GM23338 (cell line): ENCODE data around the gene STON2. TPM values are rescaled to one million over a fixed set of nuclear protein-coding genes. Genes with fewer than 3 reads are reported as not detected.
A peak's percentile ranks its signal among the peaks of the same experiment; 100 is the strongest.

Source experiments
- ATAC-seq: fragments of 200-7000 bp; cut with Tn5 transposase; 3 replicates; pipeline ENCODE4 v1.9.1; 2020
- DNase-seq: peaks from one replicate; pipeline ENCODE4 v3.0.0-alpha.2; 2015; ENCODE audit warnings: low spot score
- H2AFZ ChIP-seq: fragments of 200-600 bp; sonication (generic); 2 replicates; pipeline ENCODE4 v1.8.0; 2016; ENCODE audit warnings: antibody characterized with exemption, mild to moderate bottlenecking, moderate library complexity
- H3F3A ChIP-seq: fragments of 200-600 bp; sonication (generic); replicated peaks from 2 replicates; pipeline ENCODE4 v1.8.0; 2017; ENCODE audit warnings: antibody characterized with exemption, mixed run types, low read depth
- H3K27ac ChIP-seq: fragments of 200-600 bp; sonication (generic); 2 replicates; pipeline ENCODE4 v1.6.1; 2016; ENCODE audit warnings: low read depth
- H3K27me3 ChIP-seq: fragments of 200-600 bp; sonication (generic); 2 replicates; pipeline ENCODE4 v1.8.0; 2016; ENCODE audit warnings: mild to moderate bottlenecking, mixed run types, moderate library complexity; ENCODE audit not compliant: insufficient read depth
- H3K36me3 ChIP-seq: fragments of 200-600 bp; sonication (generic); 2 replicates; pipeline ENCODE4 v1.8.0; 2016; ENCODE audit warnings: mild to moderate bottlenecking; ENCODE audit not compliant: insufficient read depth
- H3K4me1 ChIP-seq: fragments of 200-600 bp; sonication (generic); 2 replicates; pipeline ENCODE4 v1.8.0; 2016; ENCODE audit warnings: mild to moderate bottlenecking, moderate library complexity; ENCODE audit not compliant: insufficient read depth
- H3K4me2 ChIP-seq: fragments of 200-600 bp; sonication (generic); 2 replicates; pipeline ENCODE4 v1.7.1; 2017; ENCODE audit warnings: mixed run types
- H3K4me3 ChIP-seq: fragments of 200-600 bp; sonication (generic); 2 replicates; pipeline ENCODE4 v1.6.1; 2016; ENCODE audit warnings: mixed run types
- H3K79me2 ChIP-seq: fragments of 200-600 bp; sonication (generic); replicated peaks from 2 replicates; pipeline ENCODE4 v1.8.0; 2017; ENCODE audit warnings: mild to moderate bottlenecking; ENCODE audit not compliant: insufficient read depth
- H3K9me2 ChIP-seq: fragments of 200-600 bp; sonication (generic); 2 replicates; pipeline ENCODE4 v1.8.0; 2017; ENCODE audit not compliant: insufficient read depth
- H4K20me1 ChIP-seq: fragments of 200-600 bp; sonication (generic); replicated peaks from 2 replicates; pipeline ENCODE4 v1.8.0; 2017; ENCODE audit warnings: mild to moderate bottlenecking; ENCODE audit not compliant: insufficient read depth
- H3K27ac Mint-ChIP-seq: 2 replicates; pipeline ENCODE4 v1.8.0; 2020; ENCODE audit warnings: inconsistent platforms, mild to moderate bottlenecking, moderate library complexity, mixed read lengths
- H3K27me3 Mint-ChIP-seq: 3 replicates; pipeline ENCODE4 v1.8.0; 2022; ENCODE audit warnings: low read depth, mild to moderate bottlenecking, moderate library complexity, mixed read lengths, inconsistent platforms; ENCODE audit not compliant: insufficient read depth, poor library complexity
- H3K36me3 Mint-ChIP-seq: 3 replicates; pipeline ENCODE4 v1.8.0; 2021; ENCODE audit warnings: low read depth, mild to moderate bottlenecking, inconsistent platforms, moderate library complexity, mixed read lengths
- H3K4me1 Mint-ChIP-seq: 3 replicates; pipeline ENCODE4 v1.8.0; 2020; ENCODE audit warnings: mild to moderate bottlenecking, inconsistent platforms, mixed read lengths
- H3K4me3 Mint-ChIP-seq: 3 replicates; pipeline ENCODE4 v1.8.0; 2021; ENCODE audit warnings: moderate library complexity, mild to moderate bottlenecking, inconsistent platforms, mixed read lengths
- H3K9me3 Mint-ChIP-seq: 3 replicates; pipeline ENCODE4 v1.8.0; 2020; ENCODE audit warnings: moderate library complexity, mild to moderate bottlenecking, inconsistent platforms, mixed read lengths
- CREB1 ChIP-seq: fragments of 250-450 bp; sonication (Bioruptor Pico); IDR thresholded peaks from 2 replicates; pipeline ENCODE4 v1.5.0; 2020; ENCODE audit warnings: low read depth, mild to moderate bottlenecking, moderate library complexity
- CTCF ChIP-seq, 2 experiments: fragments of 200-600 bp in 1 of 2; sonication (generic) in 1 of 2; conservative IDR thresholded peaks; 2 replicates each; pipeline versions ENCODE4 v1.5.1 to v1.6.1; 2016 to 2017; ENCODE audit warnings: antibody characterized with exemption in 2 of 2, low read depth in 2 of 2, mild to moderate bottlenecking in 2 of 2, moderate library complexity in 1 of 2
- EZH2 ChIP-seq: fragments of 200-600 bp; sonication (generic); IDR thresholded peaks from one replicate; pipeline ENCODE4 v1.8.0; 2017; ENCODE audit warnings: antibody characterized with exemption, mild to moderate bottlenecking, low read depth; ENCODE audit not compliant: unreplicated experiment
- EZH2phosphoT487 ChIP-seq: fragments of 200-600 bp; sonication (generic); IDR thresholded peaks from one replicate; pipeline ENCODE4 v1.8.1; 2018; ENCODE audit warnings: antibody characterized with exemption; ENCODE audit not compliant: unreplicated experiment
- JUNB ChIP-seq: IDR thresholded peaks from one replicate; pipeline ENCODE4 v1.6.1; 2016; ENCODE audit warnings: antibody characterized with exemption; ENCODE audit not compliant: unreplicated experiment
- NANOG ChIP-seq: IDR thresholded peaks from 2 replicates; pipeline ENCODE4 v1.6.1; 2016; ENCODE audit warnings: antibody characterized with exemption, borderline replicate concordance
- POLR2AphosphoS5 ChIP-seq: IDR thresholded peaks from 2 replicates; pipeline ENCODE4 v1.6.1; 2016; ENCODE audit warnings: antibody characterized with exemption, low read depth
- STAT1 ChIP-seq: IDR thresholded peaks from one replicate; pipeline ENCODE4 v1.6.1; 2016; ENCODE audit warnings: antibody characterized with exemption; ENCODE audit not compliant: unreplicated experiment
- ZNF114 ChIP-seq: fragments of 250-450 bp; sonication (Bioruptor Pico); IDR thresholded peaks from 2 replicates; pipeline ENCODE4 v1.5.0; 2020; ENCODE audit warnings: mild to moderate bottlenecking, moderate library complexity
- ZNF331 ChIP-seq: fragments of 250-450 bp; sonication (Bioruptor Pico); IDR thresholded peaks from 2 replicates; pipeline ENCODE4 v1.5.0; 2020; ENCODE audit warnings: low read depth, mild to moderate bottlenecking, moderate library complexity
- polyA plus RNA-seq: library from polyadenylated mRNA; unstranded; fragments of >200 nt; fragmentation: Nextera tagmentation; extraction: Ambion mirVana; gene quantifications from 2 replicates; pipeline ENCODE4 v1.2.1, GENCODE V29; 2016
- total RNA-seq: library from RNA; depleted of rRNA; stranded (reverse); fragments of >200 nt; shearing (Covaris generic); gene quantifications from 2 replicates; pipeline ENCODE4 v1.2.3, GENCODE V29; 2014
- TF ChIP-seq, protein P1 (sequence below): fragments of 250-450 bp; sonication (Bioruptor Pico); IDR thresholded peaks from 2 replicates; pipeline ENCODE4 v1.5.0; 2020; ENCODE audit warnings: mild to moderate bottlenecking, moderate library complexity
- TF ChIP-seq, protein P2 (sequence below): IDR thresholded peaks from 2 replicates; pipeline ENCODE4 v1.6.1; 2016; ENCODE audit warnings: antibody characterized with exemption
- TF ChIP-seq, protein P3 (sequence below): IDR thresholded peaks from one replicate; pipeline ENCODE4 v1.6.1; 2018; ENCODE audit warnings: antibody characterized with exemption; ENCODE audit not compliant: unreplicated experiment

The STON2 gene
- total and polyA plus RNA-seq, 2 experiments from 2014 or later, result 8.2 to 71.0 TPM

DNA sequence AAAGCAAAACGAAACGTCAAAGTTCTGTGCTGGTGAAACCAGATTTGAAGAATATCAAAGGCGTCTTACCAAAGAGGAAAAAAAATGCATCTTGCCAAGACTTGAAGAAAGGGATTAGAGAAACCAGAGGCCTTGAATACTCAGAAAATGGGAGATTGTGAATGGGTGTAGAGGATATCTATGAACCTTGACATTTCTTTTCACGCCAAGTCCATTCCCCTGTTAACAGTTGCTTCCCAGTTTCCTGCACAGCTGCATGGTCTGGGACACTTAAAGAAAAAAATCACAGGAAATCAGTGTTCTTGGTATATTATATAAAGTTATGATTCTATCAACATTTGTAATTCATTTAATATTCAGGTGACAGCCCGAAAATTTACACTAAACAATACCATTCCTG is 178.0 kb downstream of the STON2 start:
- H3K4me3 ChIP-seq, result peak overlapping the region; percentile 84
- H3K27ac ChIP-seq, result peak overlapping the region; percentile 99
- no peaks in the 10 kb centered on the region for H3K27me3 ChIP-seq
- no peaks in the 10 kb centered on the region for H4K20me1 ChIP-seq
- H3K9me2 ChIP-seq, result no peaks in the 10 kb centered on the region
- H3K36me3 ChIP-seq, result no peaks in the 10 kb centered on the region
- peaks cover 27% of the 10 kb centered on the region for H3K4me1 ChIP-seq
- no peak for DNase-seq
- peak overlapping the region; percentile 77 for H3K4me2 ChIP-seq
- ATAC-seq, result no peak
- H3K79me2 ChIP-seq, result peaks cover 29% of the 10 kb centered on the region
- H3K36me3 Mint-ChIP-seq, result peaks cover 10% of the 10 kb centered on the region
- peak overlapping the region; percentile 100 for H3K27ac Mint-ChIP-seq
- H3K27me3 Mint-ChIP-seq, result peaks cover 22% of the 10 kb centered on the region
- peaks cover 6% of the 10 kb centered on the region; the same call in 1 of the 2 replicates for H3F3A ChIP-seq
- H2AFZ ChIP-seq, result no peak overlapping the region
- H3K9me3 Mint-ChIP-seq, result peaks cover 11% of the 10 kb centered on the region; the same call in 2 of the 3 replicates
- H3K4me3 Mint-ChIP-seq, result peak overlapping the region; percentile 92
- TF ChIP-seq CTCF (conservative IDR thresholded peaks at IDR 0.05; ENCODE audit: low read depth in 2 of 2) (no peak), EZH2phosphoT487 (no peak), CREB1 (no peak), ZNF114 (no peak), STAT1 (no peak), JUNB (no peak), NANOG (no peak), POLR2AphosphoS5 (no peak), EZH2 (no peak), ZNF331 (no peak)
- TF ChIP-seq, protein P1, sequence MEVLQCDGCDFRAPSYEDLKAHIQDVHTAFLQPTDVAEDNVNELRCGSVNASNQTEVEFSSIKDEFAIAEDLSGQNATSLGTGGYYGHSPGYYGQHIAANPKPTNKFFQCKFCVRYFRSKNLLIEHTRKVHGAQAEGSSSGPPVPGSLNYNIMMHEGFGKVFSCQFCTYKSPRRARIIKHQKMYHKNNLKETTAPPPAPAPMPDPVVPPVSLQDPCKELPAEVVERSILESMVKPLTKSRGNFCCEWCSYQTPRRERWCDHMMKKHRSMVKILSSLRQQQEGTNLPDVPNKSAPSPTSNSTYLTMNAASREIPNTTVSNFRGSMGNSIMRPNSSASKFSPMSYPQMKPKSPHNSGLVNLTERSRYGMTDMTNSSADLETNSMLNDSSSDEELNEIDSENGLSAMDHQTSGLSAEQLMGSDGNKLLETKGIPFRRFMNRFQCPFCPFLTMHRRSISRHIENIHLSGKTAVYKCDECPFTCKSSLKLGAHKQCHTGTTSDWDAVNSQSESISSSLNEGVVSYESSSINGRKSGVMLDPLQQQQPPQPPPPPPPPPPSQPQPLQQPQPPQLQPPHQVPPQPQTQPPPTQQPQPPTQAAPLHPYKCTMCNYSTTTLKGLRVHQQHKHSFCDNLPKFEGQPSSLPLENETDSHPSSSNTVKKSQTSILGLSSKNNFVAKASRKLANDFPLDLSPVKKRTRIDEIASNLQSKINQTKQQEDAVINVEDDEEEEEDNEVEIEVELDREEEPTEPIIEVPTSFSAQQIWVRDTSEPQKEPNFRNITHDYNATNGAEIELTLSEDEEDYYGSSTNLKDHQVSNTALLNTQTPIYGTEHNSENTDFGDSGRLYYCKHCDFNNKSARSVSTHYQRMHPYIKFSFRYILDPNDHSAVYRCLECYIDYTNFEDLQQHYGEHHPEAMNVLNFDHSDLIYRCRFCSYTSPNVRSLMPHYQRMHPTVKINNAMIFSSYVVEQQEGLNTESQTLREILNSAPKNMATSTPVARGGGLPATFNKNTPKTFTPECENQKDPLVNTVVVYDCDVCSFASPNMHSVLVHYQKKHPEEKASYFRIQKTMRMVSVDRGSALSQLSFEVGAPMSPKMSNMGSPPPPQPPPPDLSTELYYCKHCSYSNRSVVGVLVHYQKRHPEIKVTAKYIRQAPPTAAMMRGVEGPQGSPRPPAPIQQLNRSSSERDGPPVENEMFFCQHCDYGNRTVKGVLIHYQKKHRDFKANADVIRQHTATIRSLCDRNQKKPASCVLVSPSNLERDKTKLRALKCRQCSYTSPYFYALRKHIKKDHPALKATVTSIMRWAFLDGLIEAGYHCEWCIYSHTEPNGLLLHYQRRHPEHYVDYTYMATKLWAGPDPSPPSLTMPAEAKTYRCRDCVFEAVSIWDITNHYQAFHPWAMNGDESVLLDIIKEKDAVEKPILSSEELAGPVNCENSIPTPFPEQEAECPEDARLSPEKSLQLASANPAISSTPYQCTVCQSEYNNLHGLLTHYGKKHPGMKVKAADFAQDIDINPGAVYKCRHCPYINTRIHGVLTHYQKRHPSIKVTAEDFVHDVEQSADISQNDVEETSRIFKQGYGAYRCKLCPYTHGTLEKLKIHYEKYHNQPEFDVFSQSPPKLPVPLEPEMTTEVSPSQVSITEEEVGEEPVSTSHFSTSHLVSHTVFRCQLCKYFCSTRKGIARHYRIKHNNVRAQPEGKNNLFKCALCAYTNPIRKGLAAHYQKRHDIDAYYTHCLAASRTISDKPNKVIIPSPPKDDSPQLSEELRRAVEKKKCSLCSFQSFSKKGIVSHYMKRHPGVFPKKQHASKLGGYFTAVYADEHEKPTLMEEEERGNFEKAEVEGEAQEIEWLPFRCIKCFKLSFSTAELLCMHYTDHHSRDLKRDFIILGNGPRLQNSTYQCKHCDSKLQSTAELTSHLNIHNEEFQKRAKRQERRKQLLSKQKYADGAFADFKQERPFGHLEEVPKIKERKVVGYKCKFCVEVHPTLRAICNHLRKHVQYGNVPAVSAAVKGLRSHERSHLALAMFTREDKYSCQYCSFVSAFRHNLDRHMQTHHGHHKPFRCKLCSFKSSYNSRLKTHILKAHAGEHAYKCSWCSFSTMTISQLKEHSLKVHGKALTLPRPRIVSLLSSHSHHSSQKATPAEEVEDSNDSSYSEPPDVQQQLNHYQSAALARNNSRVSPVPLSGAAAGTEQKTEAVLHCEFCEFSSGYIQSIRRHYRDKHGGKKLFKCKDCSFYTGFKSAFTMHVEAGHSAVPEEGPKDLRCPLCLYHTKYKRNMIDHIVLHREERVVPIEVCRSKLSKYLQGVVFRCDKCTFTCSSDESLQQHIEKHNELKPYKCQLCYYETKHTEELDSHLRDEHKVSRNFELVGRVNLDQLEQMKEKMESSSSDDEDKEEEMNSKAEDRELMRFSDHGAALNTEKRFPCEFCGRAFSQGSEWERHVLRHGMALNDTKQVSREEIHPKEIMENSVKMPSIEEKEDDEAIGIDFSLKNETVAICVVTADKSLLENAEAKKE, result no peak
- TF ChIP-seq, protein P2, sequence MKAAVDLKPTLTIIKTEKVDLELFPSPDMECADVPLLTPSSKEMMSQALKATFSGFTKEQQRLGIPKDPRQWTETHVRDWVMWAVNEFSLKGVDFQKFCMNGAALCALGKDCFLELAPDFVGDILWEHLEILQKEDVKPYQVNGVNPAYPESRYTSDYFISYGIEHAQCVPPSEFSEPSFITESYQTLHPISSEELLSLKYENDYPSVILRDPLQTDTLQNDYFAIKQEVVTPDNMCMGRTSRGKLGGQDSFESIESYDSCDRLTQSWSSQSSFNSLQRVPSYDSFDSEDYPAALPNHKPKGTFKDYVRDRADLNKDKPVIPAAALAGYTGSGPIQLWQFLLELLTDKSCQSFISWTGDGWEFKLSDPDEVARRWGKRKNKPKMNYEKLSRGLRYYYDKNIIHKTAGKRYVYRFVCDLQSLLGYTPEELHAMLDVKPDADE, result no peak
- TF ChIP-seq, protein P3, sequence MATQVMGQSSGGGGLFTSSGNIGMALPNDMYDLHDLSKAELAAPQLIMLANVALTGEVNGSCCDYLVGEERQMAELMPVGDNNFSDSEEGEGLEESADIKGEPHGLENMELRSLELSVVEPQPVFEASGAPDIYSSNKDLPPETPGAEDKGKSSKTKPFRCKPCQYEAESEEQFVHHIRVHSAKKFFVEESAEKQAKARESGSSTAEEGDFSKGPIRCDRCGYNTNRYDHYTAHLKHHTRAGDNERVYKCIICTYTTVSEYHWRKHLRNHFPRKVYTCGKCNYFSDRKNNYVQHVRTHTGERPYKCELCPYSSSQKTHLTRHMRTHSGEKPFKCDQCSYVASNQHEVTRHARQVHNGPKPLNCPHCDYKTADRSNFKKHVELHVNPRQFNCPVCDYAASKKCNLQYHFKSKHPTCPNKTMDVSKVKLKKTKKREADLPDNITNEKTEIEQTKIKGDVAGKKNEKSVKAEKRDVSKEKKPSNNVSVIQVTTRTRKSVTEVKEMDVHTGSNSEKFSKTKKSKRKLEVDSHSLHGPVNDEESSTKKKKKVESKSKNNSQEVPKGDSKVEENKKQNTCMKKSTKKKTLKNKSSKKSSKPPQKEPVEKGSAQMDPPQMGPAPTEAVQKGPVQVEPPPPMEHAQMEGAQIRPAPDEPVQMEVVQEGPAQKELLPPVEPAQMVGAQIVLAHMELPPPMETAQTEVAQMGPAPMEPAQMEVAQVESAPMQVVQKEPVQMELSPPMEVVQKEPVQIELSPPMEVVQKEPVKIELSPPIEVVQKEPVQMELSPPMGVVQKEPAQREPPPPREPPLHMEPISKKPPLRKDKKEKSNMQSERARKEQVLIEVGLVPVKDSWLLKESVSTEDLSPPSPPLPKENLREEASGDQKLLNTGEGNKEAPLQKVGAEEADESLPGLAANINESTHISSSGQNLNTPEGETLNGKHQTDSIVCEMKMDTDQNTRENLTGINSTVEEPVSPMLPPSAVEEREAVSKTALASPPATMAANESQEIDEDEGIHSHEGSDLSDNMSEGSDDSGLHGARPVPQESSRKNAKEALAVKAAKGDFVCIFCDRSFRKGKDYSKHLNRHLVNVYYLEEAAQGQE, result no peak
- H3K4me1 Mint-ChIP-seq, result peaks cover 19% of the 10 kb centered on the region
